ENCODE results near the gene PRKN. TPM values are rescaled to one million over a fixed set of nuclear protein-coding genes. Genes with fewer than 3 reads are reported as not detected.

The PRKN gene
- total RNA-seq, 1 donor = 6.1 TPM

- Histone ChIP-seq H3K9me3 (ENCODE audit: low read depth, low read length) (no peaks in the 10 kb centered on the region), H3K4me3 (ENCODE audit: low read length) (no peak overlapping the region), H3K27me3 (ENCODE audit: insufficient read depth, low read length) (no peaks in the 10 kb centered on the region), H3K4me1 (ENCODE audit: insufficient read depth, low read length) (no peaks in the 10 kb centered on the region)
Measured at GRCh38 chr6:161405418-161405817, 1322.1 kb downstream of the PRKN start.

- Histone ChIP-seq H3K9me3 (ENCODE audit: low read depth, low read length) (no peaks in the 10 kb centered on the region), H3K27me3 (ENCODE audit: insufficient read depth, low read length) (no peaks in the 10 kb centered on the region), H3K4me1 (ENCODE audit: insufficient read depth, low read length) (no peaks in the 10 kb centered on the region), H3K4me3 (ENCODE audit: low read length) (no peak overlapping the region)
Measured at GRCh38 chr6:161403717-161404116, 1323.8 kb downstream of the PRKN start.

- H3K9me3 ChIP-seq (ENCODE audit: low read depth, low read length) = no peaks in the 10 kb centered on the region
- H3K27me3 ChIP-seq (ENCODE audit: insufficient read depth, low read length) = no peaks in the 10 kb centered on the region
- H3K4me1 ChIP-seq (ENCODE audit: insufficient read depth, low read length) = no peaks in the 10 kb centered on the region
- H3K4me3 ChIP-seq (ENCODE audit: low read length) = no peak overlapping the region
Measured at GRCh38 chr6:161401587-161402309, 1325.8 kb downstream of the PRKN start.

- H3K4me3 ChIP-seq (ENCODE audit: low read length) = no peak overlapping the region
- H3K9me3 ChIP-seq (ENCODE audit: low read depth, low read length) = no peaks in the 10 kb centered on the region
- H3K27me3 ChIP-seq (ENCODE audit: insufficient read depth, low read length) = no peaks in the 10 kb centered on the region
- no peaks in the 10 kb centered on the region for H3K4me1 ChIP-seq (ENCODE audit: insufficient read depth, low read length)
Measured at GRCh38 chr6:161400671-161401070, 1326.9 kb downstream of the PRKN start.

- no peak overlapping the region for H3K4me3 ChIP-seq (ENCODE audit: low read length)
- no peaks in the 10 kb centered on the region for H3K27me3 ChIP-seq (ENCODE audit: insufficient read depth, low read length)
- no peaks in the 10 kb centered on the region for H3K4me1 ChIP-seq (ENCODE audit: insufficient read depth, low read length)
- H3K9me3 ChIP-seq (ENCODE audit: low read depth, low read length) = no peaks in the 10 kb centered on the region
Measured at GRCh38 chr6:161396539-161396938, 1331.0 kb downstream of the PRKN start.

- H3K27me3 ChIP-seq (ENCODE audit: insufficient read depth, low read length) = no peaks in the 10 kb centered on the region
- no peaks in the 10 kb centered on the region for H3K4me1 ChIP-seq (ENCODE audit: insufficient read depth, low read length)
- no peaks in the 10 kb centered on the region for H3K9me3 ChIP-seq (ENCODE audit: low read depth, low read length)
- no peak overlapping the region for H3K4me3 ChIP-seq (ENCODE audit: low read length)
Measured at GRCh38 chr6:161395716-161396231, 1331.8 kb downstream of the PRKN start.

- Histone ChIP-seq H3K27me3 (ENCODE audit: insufficient read depth, low read length) (no peaks in the 10 kb centered on the region), H3K4me3 (ENCODE audit: low read length) (no peak overlapping the region), H3K4me1 (ENCODE audit: insufficient read depth, low read length) (no peaks in the 10 kb centered on the region), H3K9me3 (ENCODE audit: low read depth, low read length) (no peaks in the 10 kb centered on the region)
Measured at GRCh38 chr6:161394437-161394836, 1333.1 kb downstream of the PRKN start.

- Histone ChIP-seq H3K4me1 (ENCODE audit: insufficient read depth, low read length) (no peaks in the 10 kb centered on the region), H3K9me3 (ENCODE audit: low read depth, low read length) (no peaks in the 10 kb centered on the region), H3K27me3 (ENCODE audit: insufficient read depth, low read length) (no peaks in the 10 kb centered on the region), H3K4me3 (ENCODE audit: low read length) (no peak overlapping the region)
Measured at GRCh38 chr6:161393839-161394364, 1333.7 kb downstream of the PRKN start.

GRCh38 chr6:161393292-161393691, 1334.3 kb downstream of the PRKN start:
- H3K4me1 ChIP-seq (ENCODE audit: insufficient read depth, low read length) = no peaks in the 10 kb centered on the region
- H3K27me3 ChIP-seq (ENCODE audit: insufficient read depth, low read length) = no peaks in the 10 kb centered on the region
- no peak overlapping the region for H3K4me3 ChIP-seq (ENCODE audit: low read length)
- no peaks in the 10 kb centered on the region for H3K9me3 ChIP-seq (ENCODE audit: low read depth, low read length)

GRCh38 chr6:161389756-161390155, 1337.8 kb downstream of the PRKN start:
- Histone ChIP-seq H3K27me3 (ENCODE audit: insufficient read depth, low read length) (no peaks in the 10 kb centered on the region), H3K4me1 (ENCODE audit: insufficient read depth, low read length) (no peaks in the 10 kb centered on the region), H3K9me3 (ENCODE audit: low read depth, low read length) (no peaks in the 10 kb centered on the region), H3K4me3 (ENCODE audit: low read length) (no peak overlapping the region)

- no peaks in the 10 kb centered on the region for H3K4me1 ChIP-seq (ENCODE audit: insufficient read depth, low read length)
- H3K4me3 ChIP-seq (ENCODE audit: low read length) = no peak overlapping the region
- H3K9me3 ChIP-seq (ENCODE audit: low read depth, low read length) = no peaks in the 10 kb centered on the region
- no peaks in the 10 kb centered on the region for H3K27me3 ChIP-seq (ENCODE audit: insufficient read depth, low read length)
Measured at GRCh38 chr6:161383951-161384350, 1343.6 kb downstream of the PRKN start.

GRCh38 chr6:161379834-161380582, 1347.6 kb downstream of the PRKN start:
- H3K9me3 ChIP-seq (ENCODE audit: low read depth, low read length) = no peaks in the 10 kb centered on the region
- H3K4me1 ChIP-seq (ENCODE audit: insufficient read depth, low read length) = peaks cover 8% of the 10 kb centered on the region
- no peaks in the 10 kb centered on the region for H3K27me3 ChIP-seq (ENCODE audit: insufficient read depth, low read length)
- no peak overlapping the region for H3K4me3 ChIP-seq (ENCODE audit: low read length)

- H3K27me3 ChIP-seq (ENCODE audit: insufficient read depth, low read length) = no peaks in the 10 kb centered on the region
- no peak overlapping the region for H3K4me3 ChIP-seq (ENCODE audit: low read length)
- peaks cover 15% of the 10 kb centered on the region for H3K4me1 ChIP-seq (ENCODE audit: insufficient read depth, low read length)
- H3K9me3 ChIP-seq (ENCODE audit: low read depth, low read length) = no peaks in the 10 kb centered on the region
Measured at GRCh38 chr6:161378115-161378514, 1349.5 kb downstream of the PRKN start.

GRCh38 chr6:161377116-161377515, 1350.5 kb downstream of the PRKN start:
- H3K9me3 ChIP-seq (ENCODE audit: low read depth, low read length) = no peaks in the 10 kb centered on the region
- H3K4me3 ChIP-seq (ENCODE audit: low read length) = no peak overlapping the region
- H3K27me3 ChIP-seq (ENCODE audit: insufficient read depth, low read length) = no peaks in the 10 kb centered on the region
- H3K4me1 ChIP-seq (ENCODE audit: insufficient read depth, low read length) = peaks cover 15% of the 10 kb centered on the region

GRCh38 chr6:161376367-161376766, 1351.2 kb downstream of the PRKN start:
- Histone ChIP-seq H3K4me3 (ENCODE audit: low read length) (no peak overlapping the region), H3K27me3 (ENCODE audit: insufficient read depth, low read length) (no peaks in the 10 kb centered on the region), H3K4me1 (ENCODE audit: insufficient read depth, low read length) (peaks cover 15% of the 10 kb centered on the region), H3K9me3 (ENCODE audit: low read depth, low read length) (no peaks in the 10 kb centered on the region)
